SIG-M5 (cell line): ENCODE data around the gene ZNF326.
A peak's percentile ranks its signal among the peaks of the same experiment; 100 is the strongest.
"Not testable (repeated sequence)": the region's sequence is repeated elsewhere in the genome, so short reads cannot be mapped to it uniquely, and the experiment has no call there.

ENCODE experiments used
- DNase-seq: peaks from one replicate; lab custom pipeline; 2025; lab: John Stamatoyannopoulos, UW

Gene ZNF326

DNA sequence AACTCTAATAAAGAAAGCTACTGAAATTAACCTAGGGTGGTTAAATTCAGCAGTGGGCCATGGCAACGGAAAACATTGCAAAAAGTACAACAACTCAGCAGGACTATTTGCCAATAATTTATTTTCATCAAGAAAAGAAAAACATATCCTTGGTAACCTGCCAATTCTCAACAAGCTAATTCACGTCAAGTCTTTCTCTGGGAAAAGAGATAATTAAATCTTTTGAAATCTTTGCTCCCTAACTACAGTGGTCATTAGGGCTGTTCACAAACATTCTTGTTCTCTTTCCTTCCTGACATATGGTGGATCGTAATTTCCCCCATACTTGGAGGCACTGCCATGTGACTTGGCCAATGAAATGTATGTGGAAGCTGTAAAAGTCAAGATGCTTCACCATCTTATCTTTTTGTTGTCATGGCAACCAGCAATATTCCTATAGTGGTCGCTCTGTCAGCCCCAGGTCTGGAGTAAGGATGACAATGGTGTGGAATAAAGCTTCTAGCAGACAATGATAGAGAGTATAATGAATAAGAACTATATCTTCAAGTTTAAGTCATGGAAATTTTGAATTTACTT, 29.6 kb upstream of the ZNF326 start:
- DNase-seq, result no peak

DNA sequence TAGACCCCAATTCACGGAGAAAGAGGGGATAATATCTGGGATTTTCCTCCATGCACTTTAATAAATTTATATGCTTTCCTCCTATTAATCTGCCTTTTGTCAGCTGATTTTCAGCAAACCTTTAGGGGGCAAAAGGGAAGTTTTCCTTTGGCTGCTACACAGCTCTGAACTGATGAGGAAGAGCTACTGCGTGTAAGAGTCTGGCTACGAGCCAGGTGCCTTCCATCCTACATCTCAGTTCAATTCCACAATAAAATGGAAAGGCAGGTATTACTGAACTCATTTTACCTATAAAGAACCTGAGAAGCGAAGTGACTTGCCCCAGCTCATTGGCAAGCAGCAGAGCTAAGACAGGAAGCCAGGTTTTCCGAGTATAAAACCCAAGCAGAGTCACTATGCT, 28.3 kb upstream of the ZNF326 start:
- no peak for DNase-seq

DNA sequence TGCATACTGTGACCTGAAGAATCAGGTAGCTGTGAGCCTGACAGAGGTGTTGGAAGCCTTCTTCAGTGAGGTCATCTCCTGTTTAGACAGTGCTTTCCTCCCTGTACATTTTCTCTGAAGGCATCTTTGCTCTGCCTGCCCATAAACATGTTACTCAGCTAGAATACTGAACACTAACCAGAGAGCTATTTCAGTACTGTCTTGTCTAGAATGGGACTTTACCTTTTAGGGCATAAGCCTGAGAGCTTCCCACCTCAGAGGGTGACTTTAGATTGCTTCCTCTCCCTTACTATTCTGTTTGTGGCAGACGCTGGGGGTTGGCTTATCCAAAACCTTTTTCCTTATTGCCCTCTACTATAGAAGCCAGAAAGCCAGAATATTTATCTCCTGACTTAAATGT, 23.3 kb upstream of the ZNF326 start:
- no peak for DNase-seq

DNA sequence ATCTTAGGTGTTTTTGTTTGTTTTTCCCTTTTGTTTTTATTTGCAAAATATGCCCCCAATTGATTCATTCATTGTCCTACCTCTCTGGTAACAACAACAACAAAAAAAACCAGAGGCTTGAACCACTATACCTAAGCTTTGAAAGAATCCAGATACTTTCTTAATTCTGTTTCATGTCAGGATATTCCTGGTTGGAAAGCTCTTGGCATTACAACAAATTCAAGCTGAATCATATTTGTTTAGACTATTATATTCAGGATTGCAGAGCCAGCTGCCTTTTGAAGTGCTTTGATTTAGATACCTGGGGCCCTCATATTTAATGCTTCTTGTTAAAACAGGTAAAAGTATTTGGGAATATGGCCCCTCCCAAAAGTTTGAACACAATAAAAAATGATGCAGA, 22.9 kb upstream of the ZNF326 start:
- DNase-seq, result no peak

DNA sequence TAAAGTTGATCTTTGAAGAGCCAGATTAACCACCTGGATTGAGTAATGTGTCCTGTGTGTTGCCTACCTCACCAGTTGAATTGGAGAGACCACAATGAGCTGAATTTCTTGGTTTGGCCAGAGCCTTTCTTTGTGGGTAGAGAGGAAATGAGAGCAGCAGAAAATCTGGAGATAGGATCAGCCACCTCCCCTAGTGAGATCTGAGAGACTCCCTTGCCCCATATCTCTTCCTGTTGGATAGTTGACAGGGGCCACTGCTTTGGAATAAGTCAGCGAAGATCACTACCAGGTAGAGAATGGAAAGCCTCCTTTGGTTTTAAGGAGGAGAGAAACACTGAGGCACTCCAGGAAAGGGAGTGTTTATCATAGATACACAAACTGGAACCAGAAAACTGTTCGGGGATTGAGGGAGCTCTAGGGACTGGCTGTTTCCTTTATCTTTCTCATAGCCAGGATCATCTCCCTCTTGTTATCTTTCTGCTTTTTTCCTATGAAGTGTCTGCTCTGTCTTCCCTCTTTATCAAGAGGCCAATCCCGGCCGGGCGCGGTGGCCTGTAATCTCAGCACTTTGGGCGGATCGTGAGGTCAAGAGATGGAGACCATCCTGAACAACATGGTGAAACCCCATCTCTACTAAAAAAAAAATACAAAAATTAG, 21.3 kb upstream of the ZNF326 start:
- DNase-seq, result no peak

DNA sequence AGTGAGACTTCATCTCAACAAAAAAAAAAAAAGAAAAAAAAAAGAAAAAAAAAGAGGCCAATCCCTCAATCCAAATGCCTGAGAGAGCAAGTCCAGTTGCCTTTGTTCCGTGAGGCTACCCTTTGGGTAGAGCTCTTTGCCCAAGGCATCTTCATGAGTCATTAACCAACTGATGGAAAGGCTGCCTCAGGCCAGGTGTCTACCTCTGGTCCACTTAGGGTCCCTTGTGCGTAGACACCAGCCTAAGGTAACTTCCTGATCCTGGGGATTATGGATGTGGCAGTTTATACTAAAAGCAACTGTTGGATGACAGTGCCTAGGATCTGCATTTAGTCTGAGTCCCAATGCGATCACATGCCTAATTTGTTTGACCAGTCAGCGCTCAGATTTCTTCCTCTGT, 20.7 kb upstream of the ZNF326 start:
- DNase-seq, result no peak

DNA sequence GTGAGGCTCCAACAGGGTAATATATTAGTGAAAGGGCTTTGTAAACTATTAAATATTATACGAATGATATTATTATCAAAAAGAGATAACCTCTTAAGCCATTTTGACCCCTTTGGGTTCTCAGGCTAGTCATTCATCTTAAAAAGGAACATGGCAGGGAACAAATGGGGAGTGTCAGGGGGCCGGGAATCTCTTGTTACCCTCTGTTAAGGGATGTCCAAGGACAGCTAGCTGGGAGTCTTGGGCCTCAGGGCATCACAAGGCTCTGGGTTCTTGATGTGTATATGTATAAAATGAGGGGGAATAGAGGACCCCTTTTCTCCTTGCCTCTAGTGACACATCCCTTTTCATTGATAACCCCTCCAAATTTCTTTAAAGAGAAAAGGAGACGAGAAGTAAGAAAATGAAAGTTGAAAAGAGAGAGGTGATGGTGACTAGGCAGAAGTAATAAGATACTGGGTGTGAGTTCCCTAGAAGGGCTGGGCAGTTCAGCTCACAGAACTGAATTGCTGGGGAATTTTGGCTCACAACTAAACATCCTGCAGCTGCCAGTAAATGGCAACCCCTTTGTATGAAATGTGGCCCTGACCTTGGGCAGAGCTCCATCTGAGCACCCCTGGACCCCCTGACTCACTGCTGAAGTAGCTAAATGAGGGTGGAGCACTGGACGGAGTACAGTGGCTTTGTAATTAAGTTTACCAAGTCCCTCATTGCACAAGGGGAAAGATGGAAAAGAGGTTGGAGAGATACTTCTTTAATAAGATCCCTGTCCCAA, 20.0 kb upstream of the ZNF326 start:
- DNase-seq, result no peak

DNA sequence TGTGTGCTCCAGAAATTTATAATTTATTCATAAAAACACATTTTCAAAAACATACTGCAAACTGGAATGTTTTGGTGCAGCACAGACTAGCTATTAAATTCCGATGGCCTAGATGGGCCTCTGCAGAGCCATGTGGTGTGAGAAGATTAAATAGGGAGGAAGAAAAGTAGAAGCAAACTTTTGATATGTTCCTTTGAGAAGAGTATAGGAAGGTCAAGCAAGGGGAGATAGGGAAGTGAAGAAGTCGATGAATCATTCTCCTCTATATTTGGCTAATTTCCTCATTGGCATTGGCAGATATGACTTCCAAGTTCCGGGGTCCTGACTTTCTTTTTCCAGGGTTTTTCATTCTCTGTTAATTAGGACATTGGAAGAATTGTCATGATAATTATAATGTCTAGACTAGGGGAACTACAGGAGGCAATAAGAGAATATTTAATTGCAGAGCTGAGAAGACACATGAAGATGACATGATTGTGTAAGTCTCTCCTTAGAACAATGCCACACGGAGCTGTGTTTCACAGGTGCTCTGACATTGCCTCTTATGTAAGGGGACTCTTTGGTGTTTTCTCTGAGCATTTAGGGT, 19.3 kb upstream of the ZNF326 start:
- no peak for DNase-seq

DNA sequence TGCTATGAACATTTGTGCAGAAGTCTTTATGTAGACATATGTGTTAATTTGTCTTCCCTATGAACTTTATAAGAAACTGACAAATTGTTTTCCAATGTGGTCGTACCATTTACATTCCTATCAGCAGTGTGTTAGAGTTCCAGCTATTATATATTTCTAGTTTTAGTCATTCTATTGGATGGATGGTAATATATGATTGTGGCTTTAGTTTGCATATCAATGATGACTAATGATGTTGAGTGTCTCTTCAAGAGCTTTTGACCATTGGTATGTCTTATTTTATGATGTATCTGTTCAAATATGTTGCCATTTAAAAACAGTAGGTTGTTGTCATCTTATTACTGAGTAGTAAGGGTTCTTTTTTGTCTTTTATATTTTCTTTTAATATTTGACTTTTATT, 16.2 kb upstream of the ZNF326 start:
- no peak for DNase-seq

DNA sequence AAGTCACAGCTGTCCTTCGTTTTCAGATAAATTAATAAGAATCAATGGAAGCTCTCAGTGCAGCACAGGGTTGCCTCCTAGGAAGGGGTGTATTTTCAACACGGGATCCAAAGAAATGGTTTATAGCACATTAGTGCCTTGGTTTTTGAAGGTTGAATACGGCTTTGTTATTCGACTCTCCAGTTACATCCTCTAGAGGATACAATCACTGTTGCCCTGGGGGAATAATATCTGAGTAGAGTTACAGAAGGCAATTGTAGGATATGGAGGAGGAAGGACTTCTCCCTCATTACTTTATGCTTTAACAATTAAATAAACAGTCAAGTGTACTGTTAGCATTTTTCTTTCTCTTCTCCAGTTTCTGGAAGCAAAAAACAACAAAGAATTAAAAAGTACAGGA, 14.3 kb upstream of the ZNF326 start:
- DNase-seq, result no peak

DNA sequence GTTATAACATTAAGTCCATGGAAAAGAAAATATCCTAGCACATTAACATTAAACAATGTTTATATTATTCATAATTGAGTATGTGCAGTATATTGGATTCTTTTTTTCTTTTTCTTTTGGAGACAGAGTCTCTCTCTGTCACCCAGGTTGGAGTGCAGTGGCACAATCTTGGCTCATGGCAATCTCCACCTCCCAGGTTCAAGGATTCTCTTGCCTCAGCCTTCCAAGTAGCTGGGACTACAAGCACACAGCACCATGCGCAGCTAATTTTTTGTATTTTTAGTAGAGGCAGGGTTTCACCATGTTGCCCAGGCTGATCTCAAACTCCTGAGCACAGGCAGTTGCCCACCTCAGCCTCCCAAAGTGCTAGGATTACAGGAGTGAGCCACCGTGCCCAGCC, 12.1 kb upstream of the ZNF326 start:
- not testable (repeated sequence) for DNase-seq

DNA sequence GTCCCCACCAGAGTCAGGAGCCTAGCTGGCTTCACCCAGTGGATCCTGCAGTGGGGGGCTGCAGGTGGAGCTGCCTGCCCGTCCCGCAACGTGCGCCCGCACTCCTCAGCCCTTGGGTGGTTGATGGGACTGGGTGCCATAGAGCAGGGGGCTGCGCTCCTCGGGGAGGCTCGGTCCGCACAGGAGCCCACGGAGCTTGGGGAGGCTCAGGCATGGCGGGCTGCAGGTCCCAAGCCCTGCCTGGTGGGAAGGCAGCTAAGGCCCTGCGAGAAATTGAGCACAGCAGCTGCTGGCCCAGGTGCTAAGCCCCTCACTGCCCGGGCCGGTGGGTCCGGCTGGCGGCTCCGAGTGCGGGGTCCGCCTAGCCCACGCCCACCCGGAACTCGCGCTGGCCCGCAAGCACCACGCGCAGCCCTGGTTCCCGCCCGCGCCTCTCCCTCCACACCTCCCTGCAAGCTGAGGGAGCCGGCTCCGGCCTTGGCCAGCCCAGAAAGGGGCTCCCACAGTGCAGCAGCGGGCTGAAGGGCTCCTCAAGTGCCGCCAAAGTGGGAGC, 10.3 kb upstream of the ZNF326 start:
- not testable (repeated sequence) for DNase-seq

DNA sequence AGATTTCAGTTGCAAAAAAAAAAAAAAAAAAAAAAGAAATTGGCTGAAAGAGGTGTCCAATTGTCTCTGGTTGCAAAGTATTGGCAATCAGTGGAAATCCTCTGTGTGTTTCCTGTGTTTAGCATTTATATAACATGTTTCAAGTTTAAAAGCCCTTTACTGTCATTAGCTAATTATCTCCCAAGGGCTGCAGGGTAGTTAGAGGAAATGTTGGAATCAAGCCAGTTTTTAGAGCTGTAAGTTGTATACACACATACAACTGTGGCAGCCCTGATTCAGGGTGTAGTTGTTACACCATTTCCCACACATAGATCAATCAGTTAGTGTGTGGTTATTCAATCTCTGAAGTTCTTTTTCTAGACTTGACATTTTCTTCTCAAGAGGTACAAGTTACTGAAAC, 8.9 kb upstream of the ZNF326 start:
- DNase-seq, result no peak

DNA sequence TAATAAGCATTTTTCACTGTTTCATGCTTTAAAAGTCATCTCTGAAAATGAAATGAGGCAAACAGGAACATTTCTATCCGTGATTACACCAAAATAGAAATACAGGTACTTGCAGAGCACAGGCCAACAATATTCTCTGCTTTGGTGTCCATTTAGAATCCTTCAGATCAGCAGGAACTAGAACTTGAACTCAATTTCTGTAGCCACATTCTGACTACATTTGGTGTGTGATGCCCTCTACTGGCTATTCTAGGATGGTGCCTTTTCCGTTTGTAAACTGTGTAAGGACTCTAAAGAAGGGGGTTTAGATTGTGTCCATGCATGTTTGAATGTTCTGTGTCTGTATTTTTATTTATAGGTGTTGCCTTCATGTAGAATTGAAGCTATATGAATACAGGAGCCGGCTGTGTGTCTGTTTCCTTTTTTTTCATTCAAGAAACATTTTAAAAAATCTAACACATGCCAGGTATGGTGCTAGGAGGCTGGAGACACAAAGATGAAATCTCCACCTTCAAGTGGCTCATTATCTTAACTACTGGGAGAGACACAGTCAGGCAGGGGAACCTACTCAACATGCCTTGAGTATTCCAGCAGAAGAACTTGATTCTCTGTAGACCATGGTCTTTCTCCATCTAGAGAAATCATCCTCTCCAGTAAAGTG, 7.6 kb upstream of the ZNF326 start:
- DNase-seq, result peak; percentile 12

DNA sequence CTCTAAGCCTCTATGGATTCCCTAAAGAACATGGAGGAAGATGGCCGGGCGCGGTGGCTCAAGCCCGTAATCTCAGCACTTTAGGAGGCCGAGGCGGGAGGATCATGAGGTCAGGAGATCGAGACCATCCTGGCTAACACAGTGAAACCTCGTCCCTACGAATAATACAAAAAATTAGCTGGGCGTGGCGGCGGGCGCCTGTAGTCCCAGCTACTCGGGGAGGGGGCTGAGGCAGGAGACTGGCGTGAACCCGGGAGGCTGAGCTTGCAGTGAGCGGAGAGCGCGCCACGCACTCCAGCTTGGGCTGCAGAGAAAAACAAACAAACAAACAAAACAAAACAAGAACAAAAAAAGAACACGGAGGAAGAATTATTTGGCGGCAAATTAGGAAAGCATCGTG, 5.8 kb upstream of the ZNF326 start:
- no peak for DNase-seq

DNA sequence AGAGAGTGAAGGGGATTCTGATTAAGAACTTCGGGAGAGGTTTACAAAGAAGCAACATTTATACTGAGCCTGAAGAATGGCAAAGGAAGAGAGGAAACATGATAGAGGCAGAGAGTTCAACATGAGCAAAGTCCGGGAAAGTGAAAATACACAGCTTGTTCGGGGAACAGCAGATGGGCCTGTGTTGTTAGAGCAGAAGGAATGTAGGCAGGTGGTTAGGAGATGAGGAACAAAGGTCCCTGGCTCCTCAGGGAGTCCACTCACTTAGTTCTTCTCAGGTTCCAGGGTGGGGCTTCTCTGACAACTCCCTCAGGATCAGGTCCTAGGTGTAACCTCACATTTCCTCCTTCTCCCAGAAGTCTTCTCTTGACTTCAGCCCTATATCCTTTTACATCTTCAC, 5.1 kb upstream of the ZNF326 start:
- no peak for DNase-seq

DNA sequence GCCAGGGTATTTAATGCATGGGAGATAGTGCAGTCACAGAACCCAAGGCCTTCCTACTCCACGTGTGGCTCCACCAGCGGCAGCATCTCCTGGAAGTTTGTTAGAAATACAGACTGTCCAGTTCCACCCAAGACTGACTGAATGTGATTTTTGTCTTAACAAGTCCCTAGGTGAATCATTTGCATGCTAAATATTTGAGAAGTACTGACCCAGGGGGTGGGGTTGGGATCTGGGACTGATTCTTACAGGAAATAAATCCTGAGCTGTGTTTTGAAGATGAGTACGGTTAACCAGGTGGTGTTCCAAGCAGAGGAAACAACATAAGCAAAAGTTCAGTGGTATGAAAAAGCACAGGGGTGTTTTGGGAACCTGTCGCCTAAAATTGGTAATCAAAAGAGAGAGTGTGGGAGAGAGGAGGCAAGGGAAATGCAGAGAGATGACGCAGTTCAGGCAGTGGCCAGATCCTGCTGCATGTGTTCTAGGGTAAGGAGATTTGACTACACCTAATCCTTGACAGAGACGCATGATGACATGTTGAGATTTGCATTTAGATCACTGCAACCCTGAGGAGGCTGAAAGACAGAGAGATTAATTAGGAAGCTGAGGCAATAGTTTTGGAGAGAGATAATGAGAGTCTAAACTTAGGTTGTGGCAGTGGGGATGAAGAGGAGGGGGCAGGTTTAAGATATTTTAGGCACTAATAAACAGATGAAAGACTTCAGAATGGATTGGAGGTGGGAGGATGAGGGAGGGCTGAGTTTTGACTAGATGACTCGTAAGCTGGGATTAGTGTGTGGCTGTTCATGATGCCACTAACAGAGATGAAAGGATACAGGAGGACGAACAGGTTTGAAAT, 3.7 kb upstream of the ZNF326 start:
- no peak for DNase-seq

DNA sequence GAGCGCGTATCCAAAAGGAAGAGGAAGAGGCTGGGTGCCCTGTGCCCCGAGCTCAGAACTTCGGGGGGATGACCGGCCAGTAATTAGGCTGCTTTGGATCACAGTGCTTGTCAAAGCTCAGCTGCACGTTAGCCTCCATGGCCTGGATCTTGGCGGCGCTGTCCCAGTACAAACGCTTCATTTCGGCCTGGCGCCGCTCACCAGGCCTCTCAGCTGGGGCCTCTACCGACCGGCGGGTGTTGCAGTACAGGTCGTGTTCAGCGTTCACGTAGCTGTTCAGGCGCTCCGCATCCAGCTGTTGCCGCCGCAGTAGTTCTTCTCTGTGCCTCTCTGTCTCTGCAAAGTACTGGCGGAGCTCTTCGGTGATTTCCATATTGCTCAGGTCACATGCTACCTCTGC, 1.4 kb upstream of the ZNF326 start:
- DNase-seq, result no peak

DNA sequence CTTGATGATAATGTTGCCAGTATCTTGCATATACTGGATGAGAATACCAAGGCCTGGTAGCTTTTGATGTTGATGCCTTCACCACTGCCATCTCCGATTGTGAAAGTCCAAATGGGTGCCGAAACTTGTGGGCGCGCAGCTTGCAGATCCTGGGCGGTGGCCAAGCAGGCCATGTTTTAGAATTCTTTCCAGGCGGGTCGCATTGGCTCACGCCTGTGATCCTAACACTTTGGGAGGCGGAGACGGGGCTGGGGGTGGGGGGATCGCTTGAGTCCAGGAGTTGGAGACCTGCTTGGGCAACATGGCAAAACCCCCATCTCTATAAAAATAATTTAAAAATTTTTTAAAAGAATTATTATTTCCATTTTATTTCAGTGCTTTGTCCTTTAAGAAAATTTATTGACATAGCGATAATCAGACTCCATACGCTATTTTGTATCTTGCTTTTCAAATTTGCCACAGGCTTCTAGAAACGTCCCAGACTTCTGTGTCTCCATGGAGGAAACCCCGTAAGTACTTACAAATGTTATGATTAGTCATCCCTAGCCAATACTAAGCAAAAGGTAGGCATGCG, 592 bp upstream of the ZNF326 start:
- no peak for DNase-seq

DNA sequence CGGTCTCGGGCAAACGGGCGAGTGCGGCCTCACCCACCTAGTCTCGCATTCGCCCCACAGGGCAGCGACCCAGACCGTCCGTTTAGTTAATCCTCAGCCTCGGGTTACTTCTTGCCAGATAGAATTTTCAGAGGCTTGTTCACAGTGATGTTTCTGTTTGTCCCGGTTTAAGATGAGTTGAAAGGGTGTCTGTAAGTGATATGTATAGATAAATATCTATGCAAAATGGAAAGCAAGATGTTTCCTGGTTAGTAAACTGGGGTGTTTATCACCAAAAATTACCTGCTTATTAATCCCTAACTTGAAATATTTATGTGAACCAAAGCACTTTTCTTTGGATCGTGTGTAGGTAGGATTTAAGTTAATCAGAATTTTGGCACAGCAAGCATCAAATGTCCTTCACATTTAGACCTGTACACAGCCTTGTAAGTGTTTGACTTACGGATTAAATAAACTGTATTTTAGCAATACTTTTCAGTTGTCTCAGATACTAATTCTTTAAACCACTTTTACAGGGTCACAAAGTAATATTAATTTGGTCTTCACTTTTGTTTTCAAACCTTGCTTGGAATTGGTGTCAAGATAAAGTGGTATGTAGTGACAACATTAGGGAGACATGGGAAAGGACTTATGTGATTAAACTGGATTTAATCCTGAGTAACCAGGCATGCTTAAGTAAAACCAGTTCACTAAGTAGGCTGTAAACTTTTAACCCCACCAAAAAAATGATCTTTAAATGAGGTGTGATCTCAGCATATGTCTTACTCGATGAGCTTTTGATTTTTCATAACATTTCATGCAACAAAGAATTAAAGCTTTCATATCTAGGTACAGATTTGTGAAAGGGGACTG, 914 bp downstream of the ZNF326 start:
- DNase-seq, result no peak
